HG02763 (cell line): Measurements from ENCODE around the gene NIT2.
"Not testable (repeated sequence)": the region's sequence is repeated elsewhere in the genome, so short reads cannot be mapped to it uniquely, and the experiment has no call there.

Source experiments
- ATAC-seq: cut with Tn5 transposase; IDR thresholded peaks from one replicate; pipeline ENCODE4 v1.9.1; 2021; ENCODE audit warnings: mild to moderate bottlenecking, moderate library complexity; ENCODE audit not compliant: unreplicated experiment

The NIT2 gene

DNA sequence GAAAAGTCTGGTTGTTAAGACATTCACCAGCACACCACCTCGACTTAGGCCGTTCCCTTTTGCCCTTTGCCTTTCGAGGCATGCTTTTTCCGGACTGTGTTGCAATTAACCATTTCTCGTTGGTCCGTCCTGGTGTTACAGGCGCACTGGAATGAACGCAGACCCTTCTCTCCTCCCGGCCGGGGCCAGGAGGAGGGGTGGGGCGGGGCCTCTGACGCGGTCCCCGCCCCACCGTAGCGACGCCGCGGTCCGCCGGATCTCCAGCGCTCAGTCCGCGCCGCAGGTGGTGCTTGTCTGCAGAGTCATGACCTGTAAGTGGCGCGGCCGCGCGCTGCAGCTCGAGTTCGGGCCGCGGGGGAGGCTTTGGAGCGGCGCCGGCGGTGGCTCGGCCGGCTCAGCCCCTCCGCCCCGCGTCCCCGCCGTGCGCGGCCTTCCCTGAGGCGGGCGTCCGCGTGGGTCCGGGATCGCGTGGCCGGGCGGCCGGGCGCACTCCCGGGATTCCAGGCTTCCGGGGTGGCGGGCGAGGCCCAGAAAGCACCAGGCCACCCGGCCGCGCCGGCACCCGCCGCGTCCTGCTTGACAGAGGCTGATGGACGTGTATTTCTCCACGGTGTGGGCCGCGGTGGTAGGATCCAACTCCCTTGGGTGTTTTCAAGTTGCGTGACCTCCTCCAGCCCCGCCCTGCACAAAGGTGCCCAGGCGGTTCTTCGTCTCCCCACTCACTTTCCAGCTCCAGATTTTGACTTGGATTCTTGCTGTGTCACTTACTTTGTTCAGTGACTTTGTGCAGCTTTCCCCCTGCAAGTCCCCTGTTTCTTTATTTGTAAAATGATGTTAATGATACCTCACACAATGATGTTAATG, at the start of gene NIT2:
Gene NIT2 (plus strand): TSS at position 270 of the 864 bp plus-strand sequence. CDS start 35 bp downstream, at position 305.
- ATAC-seq, result peak; percentile 95

- no peak for ATAC-seq
These were observed 46.2 kb upstream of the NIT2 start for GRCh38 chr3:100288288-100288894.

DNA sequence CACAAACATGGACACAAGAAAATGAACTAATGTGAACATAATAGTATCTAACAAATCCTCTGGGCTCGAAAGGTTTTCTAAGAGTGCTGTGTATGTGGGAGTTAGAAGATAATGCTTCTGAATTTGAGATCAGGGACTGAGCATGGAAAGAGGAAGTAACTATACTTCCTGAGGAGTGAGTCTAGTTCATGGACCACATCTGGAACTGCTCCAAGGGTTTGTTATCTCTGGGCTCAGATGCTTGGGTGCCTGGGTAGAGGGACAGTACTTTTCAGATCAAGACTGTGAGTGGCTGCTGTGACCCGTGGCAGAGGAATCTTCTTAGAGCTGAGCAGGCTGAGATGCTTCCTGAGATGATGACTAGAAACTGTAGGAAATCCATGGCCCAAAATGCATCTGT, 45.2 kb upstream of the NIT2 start:
- no peak for ATAC-seq

DNA sequence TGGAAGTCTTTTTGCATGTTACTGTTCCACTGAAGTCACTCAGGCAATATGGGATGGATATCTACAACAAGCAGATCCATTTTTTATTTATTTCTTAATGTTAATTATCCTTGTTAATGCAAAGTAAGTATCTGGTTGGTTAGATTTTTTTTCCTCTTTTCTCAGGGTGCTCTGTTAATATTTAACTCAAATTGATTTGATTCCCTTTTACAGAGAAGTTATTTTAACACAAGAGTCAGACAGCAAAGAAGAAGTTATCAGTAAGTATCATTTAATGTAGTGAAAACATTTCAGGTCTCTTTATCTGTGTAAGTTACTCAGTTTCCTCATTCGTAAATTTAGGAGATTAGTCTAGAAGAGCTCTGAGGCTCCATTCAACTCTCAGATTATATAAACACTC, 39.5 kb upstream of the NIT2 start:
- ATAC-seq, result no peak

GRCh38 chr3:100297784-100298183, 36.8 kb upstream of the NIT2 start:
- ATAC-seq, result no peak

DNA sequence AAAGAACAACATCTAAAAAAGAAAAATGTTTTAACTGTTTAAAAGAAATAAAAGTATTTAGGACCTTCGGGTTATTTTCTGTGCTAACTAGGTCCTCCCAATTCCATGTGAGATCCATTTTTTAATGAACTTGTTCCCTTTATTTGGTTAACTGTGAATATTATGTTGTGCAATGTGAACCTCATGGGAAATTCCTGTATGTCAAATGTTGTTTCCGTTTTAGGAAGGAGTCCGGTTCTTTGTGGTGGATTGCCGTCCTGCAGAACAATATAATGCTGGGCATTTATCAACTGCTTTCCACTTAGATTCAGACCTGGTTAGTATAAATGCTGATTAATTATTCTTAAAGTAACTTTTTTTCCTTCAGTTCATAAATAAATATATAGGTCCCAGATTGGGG, 35.5 kb upstream of the NIT2 start:
- ATAC-seq, result no peak

DNA sequence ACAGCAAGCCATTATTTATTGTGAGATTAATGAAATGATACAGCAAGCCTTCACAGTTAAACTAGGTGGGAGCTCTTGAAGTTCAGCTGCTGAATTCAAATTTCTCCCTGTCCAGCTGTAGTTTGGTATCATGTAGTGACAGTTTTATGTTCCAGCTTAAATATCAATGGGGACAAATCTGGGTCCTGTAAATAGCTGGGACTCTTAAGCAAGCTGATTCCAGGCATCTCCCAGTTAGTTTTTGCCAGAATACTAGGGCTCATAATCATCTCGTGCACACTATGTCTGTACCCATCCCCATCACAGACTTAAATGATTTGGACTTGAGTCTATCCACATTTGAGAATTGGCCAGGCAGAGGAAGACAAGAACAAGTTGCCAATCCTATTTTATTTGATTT, 27.9 kb upstream of the NIT2 start:
- no peak for ATAC-seq

DNA sequence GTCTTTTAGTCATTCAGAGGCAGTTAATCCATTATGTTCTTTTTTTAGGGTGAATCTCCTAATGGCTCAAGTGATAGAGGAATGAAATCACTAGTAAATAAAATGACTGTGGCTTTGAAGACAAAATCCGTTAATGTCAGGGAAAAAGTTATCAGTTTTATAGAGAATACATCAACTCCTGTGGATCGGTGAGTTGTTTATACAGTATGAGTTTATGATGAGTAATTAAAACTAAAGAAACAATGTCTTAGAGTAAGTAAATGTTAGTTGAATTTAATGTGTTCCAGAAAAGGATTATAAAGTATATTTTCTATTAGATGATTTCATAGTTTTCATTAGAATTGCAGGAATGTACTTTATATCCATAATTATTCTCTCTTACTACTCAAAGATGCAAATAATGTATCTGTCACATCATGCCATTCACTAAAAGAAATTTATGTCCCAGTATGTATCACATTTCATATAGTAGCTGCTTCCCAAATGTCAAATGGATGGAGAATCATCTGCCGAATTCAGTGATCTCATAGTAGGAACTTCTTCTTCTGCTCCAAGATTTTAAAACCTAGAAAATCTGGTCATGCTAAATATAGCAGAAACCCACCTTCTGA, 24.1 kb upstream of the NIT2 start:
- no peak for ATAC-seq

DNA sequence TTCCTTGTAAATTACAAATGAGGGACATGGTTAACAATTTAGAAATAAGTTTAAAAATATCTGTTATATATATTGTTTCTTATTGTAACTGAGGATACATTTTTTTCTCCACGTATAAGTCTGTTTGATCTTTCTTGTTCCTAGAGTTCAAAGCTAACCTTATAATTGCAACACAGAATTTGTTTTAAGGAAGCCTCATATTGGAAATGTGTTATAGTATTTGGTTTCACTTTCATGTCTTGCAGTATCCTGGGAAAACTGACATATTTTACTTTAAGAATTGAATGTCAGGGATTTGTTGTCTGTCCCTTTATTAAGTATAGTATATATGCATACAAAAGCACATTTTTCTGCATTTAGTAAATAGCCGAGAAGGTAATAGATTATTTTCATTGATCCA, 23.5 kb upstream of the NIT2 start:
- no peak for ATAC-seq

GRCh38 chr3:100316641-100317069, 17.9 kb upstream of the NIT2 start:
- peak; percentile 61 for ATAC-seq

DNA sequence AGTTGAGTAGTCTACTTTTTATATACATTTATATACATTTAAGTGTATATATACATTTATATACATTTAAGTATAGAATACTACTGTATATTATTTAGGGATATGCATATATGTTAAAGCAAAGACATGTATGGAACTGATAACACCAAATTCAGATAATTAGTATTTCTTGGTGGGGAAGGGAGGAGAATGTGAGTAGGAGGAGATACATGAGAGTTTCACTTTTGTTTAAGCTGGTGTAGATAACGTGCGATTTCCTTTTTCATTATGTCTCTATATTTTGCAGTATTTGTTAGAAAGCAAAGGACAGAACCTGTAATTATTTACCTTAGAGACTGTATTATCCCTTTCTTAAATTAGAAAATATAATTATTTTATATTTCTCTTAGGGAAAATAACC, 16.6 kb upstream of the NIT2 start:
- ATAC-seq, result no peak

GRCh38 chr3:100319951-100320350, 14.6 kb upstream of the NIT2 start:
- ATAC-seq, result no peak

GRCh38 chr3:100324044-100324443, 10.5 kb upstream of the NIT2 start:
- ATAC-seq, result no peak

DNA sequence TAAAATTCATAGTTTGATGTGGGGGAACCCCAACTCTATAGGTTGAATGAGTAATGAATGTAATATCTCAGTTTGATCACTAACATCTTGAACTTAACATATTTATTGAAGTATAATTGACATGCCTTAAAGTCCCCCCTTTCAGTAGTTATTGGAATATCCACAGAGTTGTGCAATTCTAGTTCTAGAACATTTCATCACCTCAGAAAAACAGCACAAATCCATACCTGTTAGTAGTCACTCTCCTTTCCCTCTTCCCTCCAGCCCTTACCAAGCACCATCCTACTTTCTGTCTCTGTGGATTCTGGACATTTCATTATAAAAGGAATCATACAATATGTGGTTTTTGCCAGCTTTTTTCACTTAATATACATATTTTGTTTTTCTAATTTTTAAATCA, 8.7 kb upstream of the NIT2 start:
- no peak for ATAC-seq

GRCh38 chr3:100327377-100327776, 7.2 kb upstream of the NIT2 start:
- ATAC-seq, result not testable (repeated sequence)

- no peak for ATAC-seq
These were observed 4.6 kb upstream of the NIT2 start for GRCh38 chr3:100329800-100330489.

- ATAC-seq, result no peak
These were observed 3.9 kb upstream of the NIT2 start for GRCh38 chr3:100330651-100331050.

DNA sequence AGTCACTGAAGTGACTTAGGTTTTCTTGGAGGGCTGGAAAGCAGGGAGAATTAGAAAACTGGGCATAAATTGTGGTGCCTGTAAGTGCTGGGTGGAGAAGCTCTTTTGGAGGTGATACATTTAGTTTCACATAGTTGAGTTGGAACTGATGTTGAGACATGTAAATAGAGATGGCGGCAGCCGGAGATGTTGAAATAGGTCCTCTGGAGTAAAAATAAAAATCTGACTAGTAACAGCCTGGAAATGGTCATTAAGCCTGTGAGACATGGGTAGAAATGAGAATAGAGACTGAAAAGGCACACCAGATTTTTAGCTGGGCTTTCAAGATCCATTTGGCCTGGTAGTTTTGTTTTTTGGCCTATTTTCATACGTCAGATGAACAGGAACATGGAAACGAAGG, 2.9 kb upstream of the NIT2 start:
- ATAC-seq, result no peak

GRCh38 chr3:100333051-100333450, 1.5 kb upstream of the NIT2 start:
- no peak for ATAC-seq

DNA sequence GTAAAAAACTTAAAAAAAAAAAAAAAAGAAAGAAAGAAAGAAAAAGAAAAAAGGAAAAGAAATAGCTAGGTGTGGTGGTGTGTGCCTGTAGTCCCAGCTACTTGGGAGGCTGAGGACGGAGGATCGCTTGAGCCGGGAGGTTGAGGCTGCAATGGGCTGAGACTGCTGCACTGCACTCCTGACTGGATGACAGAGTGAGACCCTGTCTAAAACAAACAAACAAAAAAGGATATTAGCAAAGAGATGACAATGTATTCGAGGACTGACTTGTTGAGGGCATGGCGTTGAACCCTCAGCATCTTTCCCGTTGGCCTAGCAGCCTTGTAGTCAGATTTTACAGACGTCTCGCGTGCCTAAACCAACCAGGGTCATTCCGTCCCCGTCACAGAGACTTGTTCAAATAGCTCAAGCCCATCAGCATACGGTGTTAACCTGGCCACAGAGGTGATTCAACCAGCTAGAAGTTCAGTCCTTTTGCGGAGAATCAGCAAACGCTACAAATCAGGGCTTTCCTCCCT, 528 bp upstream of the NIT2 start:
- peak; percentile 20 for ATAC-seq

DNA sequence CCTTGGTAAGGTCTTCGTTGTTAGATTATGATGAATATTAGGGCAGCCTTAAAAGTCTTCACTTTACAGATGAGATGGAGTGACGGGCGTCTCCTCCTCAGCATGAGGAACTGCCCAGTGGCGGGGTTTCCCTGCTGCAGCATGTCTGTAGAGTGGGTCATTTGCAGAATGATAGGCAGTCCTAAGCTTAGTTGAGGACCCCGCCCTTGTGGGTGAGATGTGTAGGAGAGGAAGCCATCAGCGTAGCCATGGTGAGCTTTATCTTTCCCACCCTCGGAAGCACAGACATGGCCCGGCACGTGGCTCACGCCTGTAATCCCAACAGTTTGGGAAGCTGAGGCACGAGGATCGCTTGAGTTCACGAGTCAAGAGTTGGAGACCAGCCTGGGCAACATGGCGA, 877 bp downstream of the NIT2 start:
- ATAC-seq, result peak; percentile 42
